ENCODE data around the gene MMP15. TPM values are rescaled to one million over a fixed set of nuclear protein-coding genes. Genes with fewer than 3 reads are reported as not detected.

MMP15 gene
- total and polyA plus RNA-seq, 7 donors = 2.5 to 6.5 (median 5.9) TPM

- WGBS, 3 donors = 69 to 80% (median 69%) methylated on average over 8 of the region's 8 CpGs
- H3K36me3 ChIP-seq (ENCODE audit: insufficient read depth in 1 of 2, low read depth in 1 of 2) = no peaks in the 10 kb centered on the region
- no peak for ATAC-seq
- peaks cover 35% of the 10 kb centered on the region for H3K4me1 ChIP-seq
- no peaks in the 10 kb centered on the region for H3K9me3 ChIP-seq
- peak overlapping the region; percentile 78 for H3K4me3 ChIP-seq
- TF ChIP-seq, protein P1, sequence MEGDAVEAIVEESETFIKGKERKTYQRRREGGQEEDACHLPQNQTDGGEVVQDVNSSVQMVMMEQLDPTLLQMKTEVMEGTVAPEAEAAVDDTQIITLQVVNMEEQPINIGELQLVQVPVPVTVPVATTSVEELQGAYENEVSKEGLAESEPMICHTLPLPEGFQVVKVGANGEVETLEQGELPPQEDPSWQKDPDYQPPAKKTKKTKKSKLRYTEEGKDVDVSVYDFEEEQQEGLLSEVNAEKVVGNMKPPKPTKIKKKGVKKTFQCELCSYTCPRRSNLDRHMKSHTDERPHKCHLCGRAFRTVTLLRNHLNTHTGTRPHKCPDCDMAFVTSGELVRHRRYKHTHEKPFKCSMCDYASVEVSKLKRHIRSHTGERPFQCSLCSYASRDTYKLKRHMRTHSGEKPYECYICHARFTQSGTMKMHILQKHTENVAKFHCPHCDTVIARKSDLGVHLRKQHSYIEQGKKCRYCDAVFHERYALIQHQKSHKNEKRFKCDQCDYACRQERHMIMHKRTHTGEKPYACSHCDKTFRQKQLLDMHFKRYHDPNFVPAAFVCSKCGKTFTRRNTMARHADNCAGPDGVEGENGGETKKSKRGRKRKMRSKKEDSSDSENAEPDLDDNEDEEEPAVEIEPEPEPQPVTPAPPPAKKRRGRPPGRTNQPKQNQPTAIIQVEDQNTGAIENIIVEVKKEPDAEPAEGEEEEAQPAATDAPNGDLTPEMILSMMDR (IDR thresholded peaks at IDR 0.05) = no peak
- intact Hi-C loops (cut with DNase I) = no loop called here
- no peak for DNase-seq
- H3K27me3 ChIP-seq (ENCODE audit: insufficient read depth in 3 of 3, low read length in 2 of 3) = no peaks in the 10 kb centered on the region
- peak overlapping the region; percentile 62 for H3K27ac ChIP-seq
These were observed 2.4 kb downstream of the MMP15 start for GRCh38 chr16:58027916-58028455.

- no peaks in the 10 kb centered on the region for H3K27me3 ChIP-seq (ENCODE audit: insufficient read depth in 3 of 3, low read length in 2 of 3)
- peaks cover 41% of the 10 kb centered on the region for H3K4me1 ChIP-seq
- 53 to 66% (median 60%) methylated on average over 6 of the region's 6 CpGs for WGBS, 3 donors
- H3K9me3 ChIP-seq = no peaks in the 10 kb centered on the region
- H3K4me3 ChIP-seq = no peak overlapping the region
- intact Hi-C loops (cut with DNase I) = no loop called here
- H3K27ac ChIP-seq = no peak overlapping the region
- DNase-seq (no peak), ATAC-seq (no peak)
- H3K36me3 ChIP-seq (ENCODE audit: insufficient read depth in 1 of 2, low read depth in 1 of 2) = no peaks in the 10 kb centered on the region
- TF ChIP-seq, protein P1 (IDR thresholded peaks at IDR 0.05) = no peak
These were observed 3.1 kb downstream of the MMP15 start for GRCh38 chr16:58028541-58029070.

DNA sequence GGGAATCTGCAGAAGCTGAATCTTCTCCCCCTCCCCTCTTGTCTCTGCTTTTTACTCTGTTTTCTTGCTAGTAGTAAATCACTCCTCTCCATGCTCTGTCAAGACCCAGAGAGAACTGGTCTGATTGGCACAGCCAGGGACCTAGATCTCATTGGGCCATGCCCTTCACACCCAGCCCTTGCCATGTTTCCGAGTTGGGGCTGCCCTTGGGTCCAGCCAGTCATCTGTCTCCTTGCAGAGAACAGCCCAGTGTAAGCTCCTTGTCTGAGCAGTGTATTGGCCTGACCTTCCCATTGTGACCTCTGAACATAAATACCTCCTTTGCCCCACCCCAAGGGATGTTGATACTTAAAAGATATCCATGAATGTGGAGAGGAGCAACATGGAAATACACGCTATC is 3.9 kb downstream of the MMP15 start:
- H3K27me3 ChIP-seq (ENCODE audit: insufficient read depth in 3 of 3, low read length in 2 of 3) = no peaks in the 10 kb centered on the region
- H3K9me3 ChIP-seq = no peaks in the 10 kb centered on the region
- H3K4me3 ChIP-seq = no peak overlapping the region
- no peaks in the 10 kb centered on the region for H3K36me3 ChIP-seq (ENCODE audit: insufficient read depth in 1 of 2, low read depth in 1 of 2)
- no peak overlapping the region for H3K27ac ChIP-seq
- no peak for ATAC-seq
- DNase-seq = no peak
- intact Hi-C loops (cut with DNase I) = no loop called here
- WGBS, 3 donors = 60 to 75% (median 68%) methylated on average over 2 of the region's 2 CpGs
- peaks cover 48% of the 10 kb centered on the region for H3K4me1 ChIP-seq
- TF ChIP-seq, protein P1 (IDR thresholded peaks at IDR 0.05) = no peak

DNA sequence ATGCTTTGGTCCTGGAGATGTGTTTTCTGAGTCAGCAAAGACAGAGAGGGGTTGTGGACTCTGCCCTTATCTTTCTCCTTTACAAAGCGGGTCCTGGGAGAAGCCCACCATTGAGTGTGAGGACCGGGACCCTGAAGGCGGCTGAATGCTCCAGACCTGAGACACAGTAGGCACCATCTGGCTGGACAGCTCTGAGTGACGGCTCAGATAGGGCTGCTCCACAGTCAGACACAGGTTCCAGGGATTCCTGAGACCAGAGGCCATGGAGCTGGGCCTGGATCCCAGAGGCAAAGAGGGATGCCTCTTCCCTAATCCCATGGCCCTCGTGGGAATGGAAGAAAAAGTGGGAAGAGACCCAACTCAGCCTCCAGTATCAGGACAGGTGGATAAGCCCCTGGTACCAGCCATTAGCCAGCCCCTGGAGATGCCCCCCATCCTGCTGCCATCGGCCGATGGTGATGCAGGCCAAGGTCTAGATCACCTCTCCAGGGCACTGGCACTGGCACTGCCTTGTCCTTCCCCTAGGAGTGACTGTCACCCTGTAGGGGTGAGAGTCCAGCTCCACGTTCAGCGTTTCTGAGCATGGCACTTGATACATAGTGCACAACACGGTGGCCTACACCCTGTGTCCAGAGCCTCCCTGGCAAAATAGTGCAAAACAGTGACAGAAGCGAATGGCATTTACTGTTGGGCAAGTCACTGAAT is 4.7 kb downstream of the MMP15 start:
- Histone ChIP-seq H3K27ac (no peak overlapping the region), H3K27me3 (ENCODE audit: insufficient read depth in 3 of 3, low read length in 2 of 3) (no peaks in the 10 kb centered on the region), H3K36me3 (ENCODE audit: insufficient read depth in 1 of 2, low read depth in 1 of 2) (no peaks in the 10 kb centered on the region), H3K4me3 (no peak overlapping the region), H3K9me3 (no peaks in the 10 kb centered on the region), H3K4me1 (peaks cover 43% of the 10 kb centered on the region)
- intact Hi-C loops (cut with DNase I) = no loop called here
- WGBS, 3 donors = 66 to 76% (median 70%) methylated on average over 11 of the region's 11 CpGs
- TF ChIP-seq, protein P1 (IDR thresholded peaks at IDR 0.05) = no peak
- ATAC-seq (no peak), DNase-seq (no peak)

Measured in psoas muscle (tissue), 8 donors.